Measurements from ENCODE around the gene HEATR5A. TPM values are rescaled to one million over a fixed set of nuclear protein-coding genes. Genes with fewer than 3 reads are reported as not detected.
"Not testable (repeated sequence)": the region's sequence is repeated elsewhere in the genome, so short reads cannot be mapped to it uniquely, and the experiment has no call there.

HEATR5A gene
- total RNA-seq, 1 experiment from 2014 or later: 12.7 TPM

- H4K20me1 ChIP-seq (ENCODE audit: low read length): no peaks in the 10 kb centered on the region
- ChIA-PET POLR2A (ENCODE audit: unreplicated experiment) (no interaction called here), CTCF (no interaction called here)
- no peak overlapping the region for H3K4me3 ChIP-seq (ENCODE audit: low read length)
- no peaks in the 10 kb centered on the region for H3F3A ChIP-seq (ENCODE audit: low read length, unreplicated experiment)
- intact Hi-C loops (cut with micrococcal nuclease): no loop called here
- no peaks in the 10 kb centered on the region for H3K27me3 ChIP-seq (ENCODE audit: low read length)
- H3K9me2 ChIP-seq (replicated peaks; ENCODE audit: low read length): no peaks in the 10 kb centered on the region
- no peak overlapping the region for H3K27ac ChIP-seq (ENCODE audit: low read length)
- H3K79me2 ChIP-seq (ENCODE audit: low read length): no peaks in the 10 kb centered on the region
- ATAC-seq: no peak
- BruUV-seq (replicated peaks): no TSS peak
- no peak for TF ChIP-seq EZH2 (IDR thresholded peaks at IDR 0.05; ENCODE audit: low read length, unreplicated experiment)
- TF ChIP-seq, protein P1, sequence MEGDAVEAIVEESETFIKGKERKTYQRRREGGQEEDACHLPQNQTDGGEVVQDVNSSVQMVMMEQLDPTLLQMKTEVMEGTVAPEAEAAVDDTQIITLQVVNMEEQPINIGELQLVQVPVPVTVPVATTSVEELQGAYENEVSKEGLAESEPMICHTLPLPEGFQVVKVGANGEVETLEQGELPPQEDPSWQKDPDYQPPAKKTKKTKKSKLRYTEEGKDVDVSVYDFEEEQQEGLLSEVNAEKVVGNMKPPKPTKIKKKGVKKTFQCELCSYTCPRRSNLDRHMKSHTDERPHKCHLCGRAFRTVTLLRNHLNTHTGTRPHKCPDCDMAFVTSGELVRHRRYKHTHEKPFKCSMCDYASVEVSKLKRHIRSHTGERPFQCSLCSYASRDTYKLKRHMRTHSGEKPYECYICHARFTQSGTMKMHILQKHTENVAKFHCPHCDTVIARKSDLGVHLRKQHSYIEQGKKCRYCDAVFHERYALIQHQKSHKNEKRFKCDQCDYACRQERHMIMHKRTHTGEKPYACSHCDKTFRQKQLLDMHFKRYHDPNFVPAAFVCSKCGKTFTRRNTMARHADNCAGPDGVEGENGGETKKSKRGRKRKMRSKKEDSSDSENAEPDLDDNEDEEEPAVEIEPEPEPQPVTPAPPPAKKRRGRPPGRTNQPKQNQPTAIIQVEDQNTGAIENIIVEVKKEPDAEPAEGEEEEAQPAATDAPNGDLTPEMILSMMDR (conservative IDR thresholded peaks at IDR 0.05; ENCODE audit: low read depth, low read length): no peak
- no peak for TF ChIP-seq EZH2phosphoT487 (IDR thresholded peaks at IDR 0.05; ENCODE audit: borderline replicate concordance, low read length)
- H3K9ac ChIP-seq (ENCODE audit: low read length): no peak overlapping the region
- H3K9me3 ChIP-seq (ENCODE audit: low read length): 0 out of 2 replicates have a peak, but pooled peaks cover 19% of the 10 kb centered on the region
- H3K4me1 ChIP-seq (ENCODE audit: insufficient read depth, low read length): no peaks in the 10 kb centered on the region
- no peak overlapping the region for H2AFZ ChIP-seq (ENCODE audit: low read length)
- DNase-seq: no peak
- H3K4me2 ChIP-seq (ENCODE audit: low read length): no peak overlapping the region
- no peaks in the 10 kb centered on the region; the same call in 1 of the 2 replicates for H3K36me3 ChIP-seq (ENCODE audit: low read depth, low read length)
These were observed 143.3 kb downstream of the HEATR5A start for GRCh38 chr14:31277085-31277484.

DNA sequence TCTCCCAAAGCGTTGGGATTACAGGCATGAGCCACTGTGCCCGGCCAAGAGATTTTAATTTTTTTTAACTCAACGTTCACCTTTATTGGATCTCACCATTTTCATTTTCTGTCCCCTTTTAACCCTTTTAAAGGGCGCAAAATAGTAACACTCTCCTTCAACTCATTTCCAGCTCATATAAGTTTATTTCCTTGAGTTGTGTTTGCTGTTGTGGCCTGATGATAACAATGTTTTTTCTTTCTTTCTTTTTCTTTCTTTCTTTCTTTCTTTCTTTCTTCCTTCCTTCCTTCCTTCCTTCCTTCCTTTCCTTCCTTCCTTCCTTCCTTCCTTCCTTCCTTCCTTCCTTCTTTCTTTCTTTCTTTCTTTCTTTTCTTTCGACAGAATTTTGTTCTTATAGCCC lies 143.9 kb downstream of the HEATR5A start:
- H2AFZ ChIP-seq (ENCODE audit: low read length); H3K27ac ChIP-seq (ENCODE audit: low read length); intact Hi-C loops (cut with micrococcal nuclease); POLR2A ChIA-PET (ENCODE audit: unreplicated experiment); BruUV-seq (replicated peaks); H3K4me1 ChIP-seq (ENCODE audit: insufficient read depth, low read length); H3K4me3 ChIP-seq (ENCODE audit: low read length); H4K20me1 ChIP-seq (ENCODE audit: low read length); CTCF ChIA-PET; H3K27me3 ChIP-seq (ENCODE audit: low read length); H3F3A ChIP-seq (ENCODE audit: low read length, unreplicated experiment); ATAC-seq; H3K9me2 ChIP-seq (replicated peaks; ENCODE audit: low read length); DNase-seq; H3K9ac ChIP-seq (ENCODE audit: low read length); H3K79me2 ChIP-seq (ENCODE audit: low read length); H3K4me2 ChIP-seq (ENCODE audit: low read length); H3K36me3 ChIP-seq (ENCODE audit: low read depth, low read length): not testable (repeated sequence)
- H3K9me3 ChIP-seq (ENCODE audit: low read length): 0 out of 2 replicates have a peak, but pooled peaks cover 19% of the 10 kb centered on the region

DNA sequence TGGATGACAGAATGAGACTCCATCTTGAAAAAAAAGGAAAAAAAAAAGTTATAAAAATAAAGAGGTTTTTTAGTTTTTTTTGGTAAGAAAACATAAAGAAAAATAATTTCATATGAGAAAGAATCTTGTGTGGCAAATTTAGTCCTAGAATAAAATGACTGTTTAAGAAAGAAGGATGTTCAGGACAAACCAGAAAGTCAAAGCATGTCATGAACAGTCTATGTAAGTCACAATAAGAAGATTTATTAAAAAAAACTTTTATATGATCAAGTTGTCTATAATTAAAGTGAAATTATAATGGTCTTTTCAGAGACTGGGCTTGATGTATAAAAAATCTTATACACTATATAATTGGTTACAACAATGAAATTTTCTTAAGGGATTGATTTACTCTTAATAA lies 144.6 kb downstream of the HEATR5A start:
- TF ChIP-seq, protein P1 (conservative IDR thresholded peaks at IDR 0.05; ENCODE audit: low read depth, low read length): no peak
- no peak for TF ChIP-seq EZH2 (IDR thresholded peaks at IDR 0.05; ENCODE audit: low read length, unreplicated experiment)
- no peak for TF ChIP-seq EZH2phosphoT487 (IDR thresholded peaks at IDR 0.05; ENCODE audit: borderline replicate concordance, low read length)
- Histone ChIP-seq H3K27me3 (ENCODE audit: low read length) (no peaks in the 10 kb centered on the region), H3K4me3 (ENCODE audit: low read length) (no peak overlapping the region), H3K4me1 (ENCODE audit: insufficient read depth, low read length) (no peaks in the 10 kb centered on the region), H3K27ac (ENCODE audit: low read length) (no peak overlapping the region), H3K79me2 (ENCODE audit: low read length) (no peaks in the 10 kb centered on the region), H3K36me3 (ENCODE audit: low read depth, low read length) (no peaks in the 10 kb centered on the region; the same call in 1 of the 2 replicates), H3K9me2 (replicated peaks; ENCODE audit: low read length) (no peaks in the 10 kb centered on the region), H2AFZ (ENCODE audit: low read length) (no peak overlapping the region), H3K4me2 (ENCODE audit: low read length) (no peak overlapping the region), H3K9me3 (ENCODE audit: low read length) (0 out of 2 replicates have a peak, but pooled peaks cover 19% of the 10 kb centered on the region), H4K20me1 (ENCODE audit: low read length) (no peaks in the 10 kb centered on the region), H3K9ac (ENCODE audit: low read length) (no peak overlapping the region), H3F3A (ENCODE audit: low read length, unreplicated experiment) (no peaks in the 10 kb centered on the region)
- ATAC-seq (no peak), DNase-seq (no peak)
- POLR2A ChIA-PET (ENCODE audit: unreplicated experiment): no interaction called here
- CTCF ChIA-PET: no interaction called here
- no TSS peak for BruUV-seq (replicated peaks)
- intact Hi-C loops (cut with micrococcal nuclease): no loop called here

Measured in PC-3 (cell line).